HG02852 (cell line): ENCODE measurements around the gene GNG13.
A peak's percentile ranks its signal among the peaks of the same experiment; 100 is the strongest.

Experiments
- ATAC-seq: cut with Tn5 transposase; IDR thresholded peaks from one replicate; pipeline ENCODE4 v1.9.1; 2021; ENCODE audit warnings: mild to moderate bottlenecking, moderate library complexity; ENCODE audit not compliant: unreplicated experiment

GNG13 gene

GRCh38 chr16:815861-816260, 15.3 kb upstream of the GNG13 start:
- no peak for ATAC-seq

- ATAC-seq, result no peak
Measured at GRCh38 chr16:814974-815373, 14.4 kb upstream of the GNG13 start.

- ATAC-seq, result no peak
Measured at GRCh38 chr16:813916-814412, 13.4 kb upstream of the GNG13 start.

- ATAC-seq, result no peak
Measured at GRCh38 chr16:813204-813915, 12.8 kb upstream of the GNG13 start.

DNA sequence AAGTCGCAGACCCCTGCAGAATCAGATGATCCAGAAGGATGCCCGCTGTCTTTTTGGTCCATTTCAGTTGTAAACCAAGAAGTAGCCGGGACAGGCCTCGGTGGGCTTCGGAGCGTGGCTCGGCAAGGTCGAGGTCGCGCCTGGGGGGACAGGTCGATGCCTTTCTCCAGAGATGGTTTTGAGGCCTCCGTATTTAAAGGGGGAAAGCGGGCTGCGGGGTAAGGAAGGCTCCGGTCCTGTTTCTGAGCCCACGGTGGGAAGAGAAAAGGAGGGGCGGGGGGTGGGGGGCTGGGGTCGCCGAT, 7.5 kb upstream of the GNG13 start:
- ATAC-seq, result no peak

- peak; percentile 89 for ATAC-seq
Measured at GRCh38 chr16:807347-808084, 7.0 kb upstream of the GNG13 start.

DNA sequence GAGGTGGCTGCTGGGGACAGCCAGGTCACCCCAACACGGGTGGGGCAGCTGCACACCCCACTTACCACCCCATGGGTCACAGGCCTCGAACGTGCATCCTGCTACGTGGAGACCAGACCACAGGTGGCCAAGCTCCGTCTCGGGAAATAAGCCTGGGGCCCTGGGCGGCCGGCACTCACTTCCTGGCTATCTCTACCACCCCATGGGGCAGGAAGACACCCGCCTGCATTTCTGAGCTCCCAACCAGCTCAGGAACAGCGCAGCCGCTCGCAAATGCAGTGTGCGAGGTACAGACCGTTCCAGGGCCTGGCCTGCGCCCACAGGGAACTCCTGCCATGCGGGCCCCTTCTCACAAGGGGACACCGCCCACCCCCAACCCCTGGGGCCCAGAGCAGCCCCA, 4.9 kb upstream of the GNG13 start:
- ATAC-seq, result no peak

DNA sequence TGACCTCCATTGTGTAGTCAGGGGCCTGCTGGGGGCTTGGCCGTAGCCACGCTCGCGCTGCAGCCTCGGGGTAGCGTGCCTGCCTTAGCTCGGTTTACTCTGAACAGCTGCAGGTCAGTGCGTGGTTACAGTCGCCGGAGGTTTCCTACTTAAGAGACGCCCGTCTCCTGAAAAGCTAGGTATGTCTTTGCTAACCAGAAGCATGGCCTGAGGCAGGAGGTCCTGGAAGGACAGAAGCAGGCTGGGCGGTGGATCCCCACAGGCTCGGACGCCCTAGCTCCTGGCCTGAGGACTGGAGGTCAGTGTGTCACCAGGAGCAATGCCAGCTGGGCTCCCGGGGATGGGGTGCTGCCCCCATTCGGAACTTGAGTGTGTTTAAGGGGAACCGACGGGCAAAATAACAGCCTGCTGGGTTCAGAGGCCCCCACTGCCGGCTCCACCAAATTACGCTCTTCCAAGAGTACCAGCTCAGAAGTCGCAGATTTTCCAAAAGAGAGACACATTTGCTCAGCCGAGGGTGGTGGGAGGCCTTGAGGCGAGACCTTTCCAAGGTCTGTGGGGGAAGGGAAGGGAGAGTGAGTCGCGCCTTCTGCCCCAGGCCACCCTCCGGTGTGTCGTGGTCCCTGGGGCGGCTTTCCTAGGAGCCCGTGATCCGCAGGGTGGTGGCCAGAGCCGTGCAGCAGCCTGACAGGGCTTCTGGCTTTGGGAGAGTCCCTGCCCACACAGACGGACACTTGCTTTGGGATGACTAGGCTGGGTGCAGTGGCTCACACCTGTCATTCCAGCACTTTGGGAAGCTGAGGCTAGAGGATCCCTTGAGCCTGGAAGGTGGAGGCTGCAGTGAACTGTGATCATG, 3.9 kb upstream of the GNG13 start:
- no peak for ATAC-seq

GRCh38 chr16:803754-804080, 3.2 kb upstream of the GNG13 start:
- ATAC-seq, result no peak

DNA sequence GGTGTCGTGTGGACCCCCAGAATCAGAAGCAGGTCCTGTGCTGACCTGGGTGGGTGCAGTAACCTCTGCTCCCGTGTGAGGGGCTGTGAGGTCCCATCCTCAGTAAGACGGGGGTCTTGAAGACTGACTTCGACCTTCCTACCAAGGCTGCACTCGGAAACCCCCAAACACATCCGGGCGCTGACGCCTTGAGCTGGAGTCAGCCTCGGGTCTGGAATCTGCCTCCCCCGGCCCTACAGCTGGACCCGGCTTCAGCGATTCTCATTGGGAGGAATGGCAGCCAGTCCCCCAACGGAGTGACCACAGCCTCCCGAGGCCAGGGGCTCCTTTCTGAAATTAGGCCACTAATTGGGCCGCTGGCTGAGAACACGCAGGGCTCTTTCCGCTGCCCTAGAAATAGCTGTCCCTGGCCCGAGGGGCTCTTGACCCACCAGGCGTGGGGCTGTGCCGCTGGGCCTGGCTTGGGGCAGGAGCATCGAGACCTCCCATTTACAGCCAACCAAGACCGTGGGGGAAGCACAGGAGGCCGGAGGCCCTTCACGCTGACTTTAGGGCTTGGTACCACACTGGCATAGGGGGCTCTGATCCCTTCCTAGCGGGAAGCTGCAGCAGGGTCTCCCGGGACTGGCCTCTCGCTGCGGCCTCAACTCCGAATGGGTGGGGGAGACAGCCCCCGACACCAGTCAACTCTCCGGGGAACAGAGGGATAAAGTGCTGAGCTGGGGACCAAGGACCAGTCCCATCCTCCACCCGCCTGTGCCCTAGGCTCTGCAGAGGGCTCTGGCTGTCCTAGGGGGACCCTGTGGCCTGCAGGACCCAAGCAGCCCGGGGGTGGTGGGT, 2.6 kb upstream of the GNG13 start:
- no peak for ATAC-seq

- ATAC-seq, result no peak
Measured at GRCh38 chr16:802461-802860, 1.9 kb upstream of the GNG13 start.

DNA sequence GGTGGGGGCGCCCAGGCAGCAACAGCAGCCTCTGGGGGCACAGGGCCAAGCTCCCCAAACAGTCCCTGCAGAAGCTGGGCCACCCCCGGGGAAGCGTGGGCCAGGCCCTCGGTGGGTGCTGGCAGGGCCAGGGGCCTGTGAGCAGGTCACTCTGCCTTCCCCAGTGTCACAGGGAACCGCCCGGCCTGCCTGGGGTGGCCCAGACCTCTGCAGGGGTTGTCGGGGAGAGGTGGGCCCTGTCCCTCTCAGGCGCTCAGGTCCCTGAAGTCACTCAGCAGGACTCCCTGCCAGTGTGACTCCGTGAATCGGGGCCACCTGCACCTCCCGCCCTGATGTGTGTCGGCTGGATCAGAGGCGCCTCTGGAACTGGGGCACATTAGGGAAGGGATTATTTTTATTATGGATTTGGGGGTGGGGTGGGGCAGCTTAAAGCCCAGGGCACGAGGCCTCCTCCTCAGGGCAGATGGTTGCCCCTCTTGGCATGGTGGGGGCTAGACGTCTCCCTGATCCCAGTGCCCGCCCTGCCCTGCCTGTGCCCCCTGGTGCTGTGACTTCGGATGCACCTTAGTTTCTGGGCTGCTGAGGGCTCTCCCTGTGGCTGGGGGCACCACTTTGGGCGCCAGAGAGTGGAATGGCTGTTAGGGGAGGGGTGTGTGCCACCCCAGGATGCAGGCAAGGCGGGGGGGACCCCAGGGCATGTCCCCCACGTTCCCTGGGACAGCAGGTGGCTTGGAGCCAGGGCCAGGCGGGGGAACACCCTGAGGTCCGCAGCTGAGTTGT, 1.2 kb upstream of the GNG13 start:
- no peak for ATAC-seq

DNA sequence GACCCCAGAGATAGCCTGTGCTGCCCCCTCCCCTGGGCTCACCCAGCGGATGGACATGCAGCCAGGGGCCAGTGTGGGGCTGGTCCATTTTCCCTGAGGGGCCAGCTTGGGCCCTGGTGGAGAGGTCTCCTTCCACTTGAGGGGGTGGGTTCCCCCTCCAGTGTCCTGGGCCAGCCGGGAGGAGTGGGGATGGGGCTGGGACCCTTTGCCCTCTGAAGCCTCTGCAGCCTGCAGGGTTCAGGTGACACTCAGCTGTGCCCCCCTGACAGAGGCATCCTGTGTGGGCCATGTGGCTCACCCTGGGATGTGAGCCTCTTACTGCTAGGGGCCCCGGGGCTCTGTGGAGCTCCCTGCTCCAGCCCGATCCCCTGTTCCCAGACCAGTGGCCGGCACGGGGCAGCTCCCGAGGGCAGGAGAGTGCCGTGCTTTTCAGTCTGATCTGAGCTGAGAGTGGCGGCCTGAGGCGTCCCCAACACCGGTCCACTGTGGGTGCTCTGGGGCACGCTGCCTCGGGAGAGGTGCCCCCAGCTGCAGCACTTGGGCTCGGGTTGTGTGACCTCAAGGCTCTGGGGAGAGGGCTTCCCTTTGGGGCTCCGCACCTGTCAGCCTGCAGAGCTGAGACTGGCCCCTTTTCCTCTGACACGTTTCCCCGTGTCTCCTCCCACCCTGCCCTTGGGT, 439 bp upstream of the GNG13 start:
- ATAC-seq, result no peak

GRCh38 chr16:799111-799947, 1.2 kb downstream of the GNG13 start:
- ATAC-seq, result no peak

- ATAC-seq, result no peak
Measured at GRCh38 chr16:798666-799065, 1.9 kb downstream of the GNG13 start.

DNA sequence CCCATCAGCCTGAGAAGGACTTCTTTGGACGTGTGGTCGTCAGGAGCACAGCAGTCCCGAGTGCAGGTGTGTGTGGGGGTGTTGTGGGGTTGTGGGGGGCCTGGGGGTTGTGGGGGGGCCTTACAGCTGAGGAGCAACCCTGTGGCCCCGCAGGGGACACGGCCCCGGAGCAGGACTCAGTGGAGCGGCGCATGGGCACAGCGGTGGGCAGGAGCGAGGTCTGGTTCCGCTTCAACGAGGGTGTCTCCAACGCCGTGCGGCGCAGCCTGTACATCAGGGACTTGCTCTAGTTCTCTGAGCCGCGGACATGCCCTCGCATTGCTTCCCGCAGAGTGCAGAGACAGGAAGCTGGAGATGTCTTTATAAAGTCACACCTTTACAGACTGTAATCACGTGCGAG, 2.8 kb downstream of the GNG13 start:
- no peak for ATAC-seq

GRCh38 chr16:797120-797420, 3.5 kb downstream of the GNG13 start:
- ATAC-seq, result no peak

DNA sequence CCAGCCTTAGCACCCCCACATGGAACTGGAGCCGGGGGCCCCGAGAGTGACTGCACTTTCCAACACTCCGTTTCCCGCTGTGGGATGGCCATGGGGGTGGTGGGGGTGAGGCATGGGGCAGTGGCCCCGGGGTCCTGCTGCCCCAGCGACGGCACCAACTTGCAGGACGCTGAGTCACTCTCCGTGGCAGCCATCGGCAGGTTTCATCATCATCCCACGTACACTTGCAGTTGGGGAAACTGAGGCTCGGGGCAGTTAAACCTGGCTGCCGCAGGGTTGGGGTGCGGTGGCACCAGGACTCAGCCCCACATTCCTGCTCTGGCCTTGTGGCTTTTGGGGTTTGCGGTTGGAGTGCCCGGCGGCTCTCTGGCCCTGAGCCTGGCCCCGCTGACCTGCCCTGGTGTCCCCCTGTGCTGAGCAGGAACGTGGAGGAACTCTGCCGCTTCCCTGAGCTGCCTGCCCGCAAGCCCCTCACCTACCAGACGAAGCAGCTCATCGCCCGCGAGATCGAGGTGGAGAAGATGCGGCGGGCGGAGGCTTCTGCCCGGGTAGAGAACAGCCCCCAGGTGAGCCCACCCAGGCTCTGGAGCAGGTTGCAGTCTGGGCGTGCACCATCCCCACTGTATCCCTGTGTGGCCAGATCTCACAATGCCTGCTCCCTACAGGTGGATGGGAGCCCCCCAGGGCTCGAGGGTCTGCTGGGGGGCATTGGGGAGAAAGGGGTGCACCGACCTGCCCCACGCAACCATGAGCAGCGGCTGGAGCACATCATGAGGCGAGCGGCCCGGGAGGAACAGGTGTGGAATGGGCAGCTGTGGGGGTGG, 4.0 kb downstream of the GNG13 start:
- no peak for ATAC-seq
